T1000 (cell line): Measurements from ENCODE around the gene ITGB7.
"Not testable (repeated sequence)": the region's sequence is repeated elsewhere in the genome, so short reads cannot be mapped to it uniquely, and the experiment has no call there.

Experiments
- DNase-seq: peaks from one replicate; lab custom pipeline; 2025; ENCODE audit warnings: mixed read lengths; lab: John Stamatoyannopoulos, UW

The ITGB7 gene

DNA sequence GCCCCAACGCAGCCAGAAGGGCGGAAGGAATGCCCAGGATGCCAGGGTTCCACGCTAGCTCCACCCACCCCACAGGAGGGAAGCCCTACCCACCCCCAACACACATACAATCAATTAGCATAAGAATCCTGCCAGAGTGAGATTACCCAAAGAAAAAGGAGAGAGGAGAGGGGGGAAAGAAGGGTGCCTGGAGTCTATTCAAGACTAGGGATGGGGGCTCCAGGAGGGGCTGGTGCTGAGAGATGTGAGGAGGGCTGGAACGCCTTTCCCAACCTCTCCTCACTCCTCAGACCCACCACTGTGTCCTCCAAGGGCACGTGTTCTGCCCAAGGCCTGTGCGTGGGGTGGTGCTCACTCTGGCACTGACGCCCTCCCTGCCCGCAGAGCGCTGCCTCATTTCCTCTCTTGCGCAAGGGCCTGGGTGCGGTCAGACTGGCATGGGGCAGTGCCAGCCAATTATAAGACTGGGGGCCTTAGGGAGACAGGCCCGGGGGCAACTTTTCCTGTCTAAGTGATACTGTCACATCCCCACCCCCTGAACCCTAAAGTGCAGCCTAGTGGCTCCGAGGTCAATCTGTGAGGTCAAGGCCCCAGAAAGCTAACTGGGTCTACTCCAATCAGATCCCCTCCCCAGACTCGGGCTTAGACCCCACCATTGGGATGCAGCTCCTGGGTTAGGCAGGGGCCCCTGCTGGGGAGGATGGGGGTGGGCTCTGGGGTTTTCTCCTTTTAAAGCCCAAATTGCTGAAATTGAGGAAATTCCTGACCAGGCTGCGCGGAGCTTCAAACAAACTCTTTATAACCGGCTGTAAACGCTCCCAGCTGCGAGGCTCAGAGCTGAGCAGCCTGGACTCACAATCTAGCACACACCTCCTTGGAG lies 10.2 kb upstream of the ITGB7 start:
- no peak for DNase-seq

DNA sequence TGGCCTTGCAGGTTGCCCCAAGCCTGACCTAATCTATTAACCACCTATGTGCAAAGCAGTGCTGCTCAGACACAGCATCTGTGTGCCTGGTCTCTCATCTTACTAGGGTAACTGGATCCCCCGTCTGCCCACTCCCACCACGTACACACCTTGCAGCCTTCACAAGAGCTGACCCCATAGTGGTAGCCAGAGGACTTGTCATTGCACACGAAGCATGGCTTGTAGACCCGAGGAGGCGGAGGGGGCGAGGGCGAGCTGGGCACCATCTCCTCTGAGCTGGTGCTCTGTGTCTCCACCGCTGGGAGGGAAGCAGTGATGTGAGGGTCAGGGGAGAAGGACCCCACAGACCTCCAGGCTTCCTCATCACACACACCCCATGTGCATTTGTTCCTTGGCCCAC lies 8.4 kb upstream of the ITGB7 start:
- DNase-seq = no peak

DNA sequence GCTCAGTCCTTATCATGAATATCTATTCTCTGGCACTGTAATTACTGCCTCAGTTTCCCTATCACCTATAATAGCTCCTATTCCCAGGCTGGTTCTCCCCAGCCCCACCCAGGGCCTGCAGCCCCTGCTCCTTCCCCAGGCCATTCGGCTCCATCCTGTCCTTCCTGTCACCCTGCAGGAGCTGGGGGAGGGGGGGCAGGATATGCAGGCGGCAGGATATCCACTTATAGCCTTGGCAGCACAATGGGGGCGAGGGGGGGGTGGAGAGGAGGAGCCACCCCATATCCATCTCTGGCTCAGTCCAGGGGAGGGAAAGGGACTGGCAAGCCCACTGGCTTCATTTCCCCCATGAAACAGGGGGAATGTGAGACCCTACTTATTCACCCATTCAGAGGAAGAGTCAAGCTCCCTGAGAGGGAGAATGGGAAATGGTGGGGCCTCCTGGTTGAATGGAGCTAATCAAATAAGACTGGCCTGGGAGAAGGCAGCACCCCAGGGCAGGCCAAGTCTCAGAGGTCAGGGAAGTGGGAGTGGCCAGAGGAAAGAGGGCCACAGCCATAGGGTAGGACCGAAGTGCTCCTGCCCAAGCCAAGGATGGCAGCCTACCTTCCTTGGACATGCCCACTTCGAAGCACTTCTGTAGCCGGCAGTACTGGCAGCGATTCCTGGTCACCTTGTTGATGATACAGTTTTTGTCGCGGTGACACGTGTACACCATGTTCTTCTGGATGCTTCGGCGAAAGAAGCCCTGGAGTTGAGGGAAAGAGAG lies 7.8 kb upstream of the ITGB7 start:
- no peak for DNase-seq

DNA sequence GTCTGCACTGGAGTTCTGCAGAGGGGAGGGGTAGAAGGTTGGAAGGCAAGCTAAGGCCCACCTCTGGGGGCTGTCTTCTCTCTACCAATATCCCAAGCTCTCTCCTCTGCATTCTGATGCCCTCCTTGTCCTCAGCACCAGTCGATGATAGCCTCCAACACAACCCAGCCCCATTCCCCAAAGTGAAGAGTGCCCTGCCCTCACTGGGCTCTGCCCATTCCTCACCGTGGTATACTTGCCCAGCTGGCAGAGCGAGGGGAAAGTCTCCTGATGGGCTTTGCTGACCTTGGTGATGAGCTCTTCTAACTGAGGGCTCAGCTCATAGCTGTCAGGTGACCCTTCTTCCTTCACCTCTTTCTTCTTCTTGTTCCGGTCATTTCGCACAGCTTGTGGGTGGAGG lies 7.2 kb upstream of the ITGB7 start:
- no peak for DNase-seq

DNA sequence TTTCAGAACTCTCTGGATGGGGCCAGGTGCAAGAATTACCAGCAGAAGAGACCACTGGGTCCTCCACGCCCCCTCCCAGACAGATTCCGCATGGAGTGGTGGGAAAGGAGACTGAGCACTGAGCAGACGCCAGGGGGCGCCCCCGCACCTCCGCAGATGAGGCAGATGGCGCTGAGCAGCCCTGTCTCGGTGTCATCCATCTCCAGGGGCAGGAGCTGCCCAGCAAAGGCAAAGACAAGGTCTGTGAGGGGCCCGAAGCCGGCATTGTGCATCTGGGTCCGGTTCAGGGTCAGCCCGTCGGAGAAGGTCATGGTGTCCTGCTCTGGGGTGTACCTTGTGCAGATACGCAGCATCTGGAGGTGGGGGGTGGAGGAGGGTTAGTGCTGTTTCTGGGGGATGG lies 6.3 kb upstream of the ITGB7 start:
- peak; percentile 70 for DNase-seq

DNA sequence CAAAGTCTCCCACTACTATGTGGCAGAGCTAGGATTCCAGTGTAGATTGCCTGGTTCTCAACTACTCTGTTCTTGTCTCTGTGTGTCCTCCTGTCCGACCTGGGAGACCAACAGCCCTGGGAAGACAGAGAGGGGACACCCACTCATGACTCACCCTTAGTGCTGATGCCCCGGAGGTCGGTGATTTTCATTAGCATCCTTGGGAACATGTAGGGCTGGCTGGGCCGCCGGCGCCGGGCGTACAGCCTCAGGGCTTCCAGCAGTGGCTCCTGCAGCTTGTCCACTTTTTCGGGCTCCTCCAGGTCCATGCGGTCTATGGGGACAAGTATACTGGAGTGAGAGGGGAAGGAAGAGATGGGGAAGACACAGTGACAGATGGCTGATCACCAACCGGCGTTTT lies 5.9 kb upstream of the ITGB7 start:
- no peak for DNase-seq

DNA sequence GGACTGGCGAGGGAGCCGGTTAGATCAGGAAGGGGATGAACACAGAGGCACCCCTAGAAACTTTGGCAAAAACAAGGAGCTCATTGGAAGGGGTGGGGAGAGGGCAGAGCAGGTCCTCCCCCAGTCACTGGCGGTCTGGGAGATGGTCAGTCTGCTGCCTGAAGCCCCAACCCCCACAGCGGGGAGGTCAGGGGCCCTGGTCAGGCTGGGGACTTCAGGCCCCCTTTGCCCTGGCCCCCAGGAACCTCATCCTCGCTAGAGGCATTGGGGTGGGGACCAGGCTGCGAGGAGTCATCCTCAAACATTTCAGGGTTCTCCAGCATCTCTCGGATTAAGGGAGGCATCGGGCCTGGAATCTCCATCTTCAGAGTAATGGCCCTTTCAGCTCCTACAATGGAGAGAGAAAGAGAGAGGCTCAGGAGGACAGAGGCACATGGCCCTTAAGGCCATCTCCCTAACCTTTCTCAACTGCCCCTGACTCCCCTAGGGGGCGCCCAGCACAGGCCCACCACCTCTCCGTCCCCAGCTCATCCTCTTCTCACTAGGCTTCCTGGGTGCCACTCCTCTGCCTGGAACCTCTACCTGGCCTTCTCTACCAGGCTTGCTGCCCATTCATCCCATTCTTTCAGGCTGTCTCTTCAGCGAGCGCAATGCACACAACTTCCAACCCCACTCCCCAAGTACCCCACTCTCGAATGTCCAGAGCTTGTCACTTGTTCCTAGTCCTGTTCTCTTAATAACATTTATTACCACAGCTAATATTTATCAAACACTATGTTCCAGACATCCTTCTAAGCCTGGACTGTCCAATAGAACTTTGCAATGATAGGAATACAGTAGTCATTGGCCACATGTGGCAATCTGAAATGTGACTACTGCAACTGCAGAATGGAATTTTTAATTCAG lies 4.7 kb upstream of the ITGB7 start:
- no peak for DNase-seq

DNA sequence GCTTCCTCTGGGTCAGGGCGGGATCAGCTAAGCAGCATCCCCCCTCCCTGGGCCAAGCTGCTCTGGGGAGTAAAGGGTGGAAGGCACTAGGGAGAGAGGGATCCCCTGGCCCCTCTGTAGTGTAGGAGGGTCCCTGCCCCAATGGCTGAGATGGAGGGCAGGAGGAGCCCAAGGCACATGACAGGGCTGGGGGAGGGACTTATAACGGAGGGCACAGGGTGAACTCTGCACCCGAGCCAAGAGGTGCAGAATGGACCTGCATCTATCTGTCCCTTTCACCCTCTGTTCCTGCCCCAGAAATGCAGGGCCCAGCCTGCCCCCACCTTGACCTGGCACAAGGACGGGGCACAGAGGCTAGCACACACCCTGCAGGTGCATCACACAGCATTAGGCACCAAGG lies 3.8 kb upstream of the ITGB7 start:
- no peak for DNase-seq

DNA sequence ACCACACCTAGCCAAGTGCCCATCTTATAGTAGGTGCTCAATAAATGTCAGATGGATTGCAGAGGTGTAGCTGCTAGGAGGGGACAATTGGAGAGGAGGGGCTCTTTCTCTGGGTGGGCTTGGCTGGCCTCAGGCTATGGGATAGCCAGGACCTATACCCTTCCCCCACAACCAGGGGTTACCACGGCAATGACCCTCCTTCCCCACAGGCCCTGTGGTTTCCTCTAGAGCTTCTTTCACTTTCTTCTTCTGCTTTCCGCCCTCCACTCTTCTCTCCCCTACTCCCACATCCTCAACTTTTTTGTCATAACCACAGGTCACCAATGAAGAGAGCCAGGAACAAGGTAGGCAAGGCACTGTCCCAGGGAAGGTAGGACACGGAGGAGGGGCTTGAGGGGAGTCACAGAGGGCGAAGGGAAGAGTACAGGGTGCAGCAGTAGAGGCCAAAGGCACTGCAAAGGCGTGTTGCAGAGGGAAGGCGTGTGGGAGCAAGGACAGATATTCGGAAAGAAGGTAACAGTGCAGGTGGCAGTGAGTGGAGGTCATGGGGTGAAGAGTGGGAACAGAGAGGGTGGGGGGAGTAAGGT lies 1.9 kb upstream of the ITGB7 start:
- no peak for DNase-seq

DNA sequence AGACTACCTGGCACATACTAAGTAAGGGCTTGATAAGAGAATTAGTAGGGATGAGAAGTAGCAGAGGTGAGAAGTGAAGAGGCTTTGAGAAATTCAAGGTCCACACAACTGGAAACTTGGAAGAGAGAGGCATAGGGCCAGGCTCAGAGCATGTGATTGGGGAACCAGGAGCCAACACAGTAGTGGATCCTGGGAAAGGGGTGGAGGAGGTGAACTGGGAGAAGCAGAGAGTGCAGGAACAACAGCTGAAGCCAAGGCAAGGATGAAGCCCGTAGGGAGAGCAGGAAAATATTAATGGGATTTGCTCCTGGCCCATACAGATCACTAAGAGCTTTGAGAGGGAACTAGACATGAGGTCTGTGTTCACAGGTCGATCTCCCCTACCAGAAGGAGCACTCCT lies 1.4 kb upstream of the ITGB7 start:
- DNase-seq = no peak

DNA sequence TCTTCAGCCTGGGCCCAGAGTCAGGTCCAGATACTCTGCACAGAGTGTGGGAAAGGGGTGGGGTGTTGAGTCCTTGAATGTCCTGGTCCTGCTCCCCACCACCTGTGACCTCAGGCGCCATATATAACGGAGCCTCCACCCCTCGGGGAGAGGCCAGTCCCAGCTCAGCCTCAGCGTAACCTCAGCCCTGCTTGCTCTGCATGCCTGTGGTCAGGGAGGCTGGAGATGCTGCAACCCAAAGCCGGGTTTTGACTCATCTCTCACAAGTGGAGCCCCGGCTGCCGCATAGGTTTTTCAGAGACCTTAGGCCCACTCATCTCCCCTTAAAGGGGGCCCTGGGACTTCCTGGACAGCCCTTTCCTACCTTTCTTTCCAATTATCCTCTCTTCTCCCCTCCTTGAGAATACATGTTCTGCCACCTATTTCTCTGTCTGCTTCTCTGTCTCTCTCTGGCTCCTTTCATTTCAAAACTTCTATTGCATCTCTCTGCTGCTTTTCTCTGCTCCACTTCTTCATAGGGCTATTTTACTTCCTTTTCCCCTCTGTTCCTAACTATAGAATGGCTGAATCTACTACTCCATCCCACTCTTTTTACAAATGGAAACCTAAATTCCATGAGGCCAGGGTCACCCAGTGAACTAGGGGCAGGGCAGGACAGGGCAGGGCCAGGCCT lies 1.2 kb downstream of the ITGB7 start:
- peak; percentile 64 for DNase-seq

DNA sequence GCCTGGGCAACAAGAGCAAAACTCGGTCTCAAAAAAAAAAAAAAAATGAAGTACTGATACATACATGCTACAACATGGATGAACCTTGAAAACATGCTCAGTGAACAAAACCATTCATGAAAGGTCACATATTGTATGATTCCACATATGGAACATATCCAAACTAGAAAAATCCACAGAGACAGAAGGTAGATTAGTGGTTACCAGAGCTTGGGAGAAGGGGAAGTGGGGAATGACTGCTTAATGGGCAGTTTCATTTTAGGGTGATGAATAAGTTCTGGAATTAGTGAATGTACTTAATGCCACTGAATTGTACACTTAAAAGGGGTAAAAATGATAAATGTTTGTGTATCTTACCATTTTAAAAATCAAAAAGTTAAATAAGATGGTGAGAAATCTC lies 2.7 kb downstream of the ITGB7 start:
- DNase-seq = no peak

DNA sequence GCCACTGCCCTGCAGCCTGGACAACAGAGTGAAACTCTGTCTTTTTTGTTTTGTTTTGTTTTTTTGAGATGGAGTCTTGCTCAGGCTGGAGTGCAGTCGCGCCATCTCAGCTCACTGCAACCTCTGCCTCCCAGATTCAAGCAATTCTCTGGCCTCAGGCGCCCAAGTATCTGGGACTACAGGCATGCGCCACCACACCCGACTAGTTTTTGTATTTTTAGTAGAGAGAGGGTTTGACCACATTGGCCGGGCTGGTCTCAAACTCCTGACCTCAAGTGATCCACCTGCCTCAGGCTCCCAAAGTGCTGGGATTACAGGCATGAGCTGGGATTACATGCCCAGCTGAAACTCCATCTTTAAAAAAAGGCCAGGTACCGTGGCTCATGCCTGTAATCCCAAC lies 4.7 kb downstream of the ITGB7 start:
- not testable (repeated sequence) for DNase-seq

DNA sequence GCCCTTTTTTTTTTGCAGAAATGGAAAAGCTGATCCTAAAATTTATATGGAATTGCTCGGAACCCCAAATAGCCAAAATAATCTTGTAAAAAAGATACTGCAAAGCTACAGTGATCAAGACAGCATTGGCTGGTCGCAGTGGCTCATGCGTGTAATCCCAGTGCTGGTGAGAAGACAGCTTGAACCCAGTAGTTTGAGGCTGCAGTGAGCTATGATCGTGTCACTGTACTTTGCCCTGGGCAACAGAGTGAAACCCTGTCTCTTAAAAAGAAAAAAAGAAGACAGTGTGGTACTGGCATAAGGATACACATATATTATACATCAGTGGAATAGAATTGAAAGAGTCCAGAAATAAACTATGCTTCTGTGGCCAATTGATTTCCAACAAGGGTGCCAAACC lies 5.4 kb downstream of the ITGB7 start:
- no peak for DNase-seq

DNA sequence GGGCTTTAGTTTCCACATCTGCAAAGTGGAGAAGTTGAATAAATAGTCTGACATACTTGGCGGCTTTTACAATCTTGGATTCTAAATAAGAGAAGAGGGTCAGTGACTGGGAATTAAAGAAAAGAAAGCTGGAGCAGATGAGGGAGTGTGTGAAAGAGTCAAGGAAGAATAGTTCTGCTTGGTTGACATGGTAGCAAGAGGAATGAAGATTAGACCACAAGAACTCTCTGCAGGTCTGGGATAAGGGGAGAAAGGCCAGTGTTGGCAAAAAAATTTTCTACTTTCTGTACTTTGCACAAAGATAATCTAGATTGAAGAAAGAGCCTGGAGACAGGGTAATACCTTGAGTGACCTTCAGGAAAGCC lies 5.9 kb downstream of the ITGB7 start:
- no peak for DNase-seq

DNA sequence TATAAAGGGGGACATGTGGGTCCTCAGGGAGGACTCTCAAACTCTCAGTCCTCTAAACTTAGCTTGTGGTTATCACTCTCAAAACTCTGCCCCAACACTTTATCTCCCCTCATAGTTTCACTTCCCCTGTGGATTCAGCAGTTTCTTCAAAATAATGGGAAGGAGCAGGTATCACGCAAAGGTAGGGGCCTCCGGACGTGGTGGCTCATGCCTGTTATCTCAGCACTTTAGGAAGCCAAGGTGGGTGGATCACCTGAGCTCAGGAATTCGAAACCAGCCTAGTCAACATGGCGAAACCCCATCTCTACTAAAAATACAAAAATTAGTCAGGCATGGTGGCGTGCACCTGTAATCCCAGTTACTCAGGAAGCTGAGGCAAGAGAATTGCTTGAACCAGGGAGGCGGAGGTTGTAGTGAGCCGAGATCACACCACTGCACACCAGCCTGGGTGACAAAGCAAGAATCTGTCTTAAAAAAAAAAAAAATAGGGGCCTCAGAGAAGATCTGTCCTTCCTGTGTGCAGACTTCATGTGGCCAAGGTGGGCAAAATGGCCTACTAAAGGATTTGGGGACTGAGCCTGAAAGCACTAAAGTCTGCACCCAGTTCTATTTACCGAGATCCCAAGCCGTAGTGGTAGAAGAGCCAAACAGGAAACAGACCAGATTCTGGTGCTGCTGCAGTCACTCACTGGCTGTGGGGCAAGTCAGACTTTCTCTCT lies 6.4 kb downstream of the ITGB7 start:
- DNase-seq = no peak

DNA sequence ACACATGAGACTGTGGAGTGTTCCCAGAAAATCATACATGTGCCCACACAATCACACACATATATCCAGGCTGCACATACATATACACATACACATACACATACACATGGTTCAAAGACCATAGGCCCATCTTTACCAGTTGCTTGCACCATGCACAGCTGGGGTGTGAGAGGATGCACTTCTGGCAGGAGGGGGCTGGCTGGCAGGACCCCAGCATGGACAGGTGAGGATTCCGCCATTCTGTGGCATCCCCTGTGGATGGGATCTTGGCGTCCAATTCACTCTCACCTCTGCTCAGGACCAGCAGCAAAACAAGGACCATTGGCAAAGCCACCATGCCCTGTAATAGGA lies 7.0 kb downstream of the ITGB7 start:
- no peak for DNase-seq

DNA sequence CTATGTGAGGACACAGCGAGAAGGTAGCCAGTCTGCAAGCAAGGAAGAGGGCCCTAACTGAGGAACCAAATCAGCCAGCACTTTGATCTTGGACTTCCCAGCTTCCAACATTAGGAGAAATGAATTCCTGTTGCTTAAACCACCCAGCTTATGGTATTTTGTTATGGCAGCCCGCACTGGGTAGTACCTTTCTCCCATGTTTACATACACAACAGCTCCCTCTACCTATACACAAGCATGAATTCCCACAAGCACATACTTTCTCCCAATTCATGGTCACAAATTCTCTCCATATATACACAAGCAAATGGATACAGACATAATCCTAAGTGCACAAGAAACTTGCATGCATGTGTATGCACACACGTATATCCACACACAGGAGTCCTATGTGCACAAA lies 7.4 kb downstream of the ITGB7 start:
- DNase-seq = no peak

DNA sequence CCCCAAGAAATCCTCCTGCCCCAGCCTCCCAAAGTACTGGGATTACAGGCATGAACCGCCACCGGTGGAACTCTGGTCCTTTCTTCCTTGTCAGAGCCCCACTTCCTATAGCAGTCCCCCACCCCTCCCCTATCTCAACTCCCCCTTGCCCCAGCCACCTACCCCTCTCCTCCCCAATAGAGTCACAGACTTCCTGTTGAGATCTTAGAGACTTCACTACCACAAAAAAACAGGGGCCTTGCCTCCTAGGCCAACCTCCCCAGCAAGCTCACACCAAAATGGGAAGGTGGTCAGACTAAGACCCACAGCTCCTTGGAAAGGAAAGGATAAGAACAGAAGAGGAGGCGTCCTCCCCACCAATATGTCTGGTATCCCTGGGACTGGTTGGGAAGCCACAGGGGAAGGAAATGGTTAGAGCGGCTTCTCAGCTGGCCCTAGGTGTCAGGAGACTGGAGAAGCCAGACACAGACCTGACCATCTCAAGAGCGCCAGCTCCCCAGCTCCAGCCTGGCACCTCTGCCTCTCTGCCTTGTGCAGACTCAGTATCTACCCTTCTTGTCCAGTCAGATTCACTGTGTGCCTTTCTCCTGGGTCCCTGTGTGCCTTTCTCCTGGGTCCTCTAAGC lies 8.5 kb downstream of the ITGB7 start:
- no peak for DNase-seq

DNA sequence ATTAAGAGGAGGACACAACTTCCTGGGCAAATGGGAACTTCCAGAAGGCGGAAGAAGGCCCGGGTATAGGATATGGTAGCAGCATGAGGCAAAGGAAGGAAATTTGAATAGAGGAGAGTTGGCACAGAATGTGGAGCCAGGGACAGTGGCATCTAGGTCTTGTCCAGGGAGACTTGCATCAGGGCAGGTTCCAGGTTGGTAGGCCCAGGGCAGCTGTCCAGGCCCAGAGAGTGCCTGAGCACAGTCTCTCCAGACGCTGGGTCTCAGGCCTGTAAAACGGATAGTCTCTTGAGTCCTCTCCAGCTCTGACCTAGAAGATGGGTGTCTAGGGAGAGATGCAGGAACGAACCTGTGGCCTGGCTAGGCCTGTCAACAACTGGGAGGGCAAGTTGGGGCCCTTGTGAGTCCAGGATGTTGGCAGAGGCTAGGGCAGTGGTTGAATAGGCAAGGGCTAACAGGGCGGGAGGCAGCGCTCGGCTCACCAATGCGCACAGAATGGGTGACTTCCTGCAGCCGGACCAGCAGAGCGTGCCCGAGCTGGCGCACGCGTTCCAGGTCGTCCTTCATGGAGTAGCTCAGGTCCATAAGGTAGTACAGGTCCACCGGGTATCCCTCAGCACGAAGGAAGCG lies 9.9 kb downstream of the ITGB7 start:
- DNase-seq = no peak
